Osteoblast (primary cell): Measurements from ENCODE around the gene RCSD1. TPM values are rescaled to one million over a fixed set of nuclear protein-coding genes. Genes with fewer than 3 reads are reported as not detected.

Experiments
- DNase-seq: peaks from one replicate; pipeline ENCODE4 v3.0.0; 2011; ENCODE audit warnings: low spot score, mixed read lengths; ENCODE audit not compliant: insufficient read length; ENCODE audit errors: missing footprints
- H2AFZ ChIP-seq: 2 replicates; pipeline ENCODE4 v1.6.0; 2011; ENCODE audit warnings: mild to moderate bottlenecking, low read length
- H3K27ac ChIP-seq: 2 replicates; pipeline ENCODE4 v1.5.1; 2011; ENCODE audit warnings: mild to moderate bottlenecking, low read depth, low read length, moderate library complexity
- H3K27me3 ChIP-seq: 2 replicates; pipeline ENCODE4 v1.6.0; 2012; ENCODE audit warnings: mild to moderate bottlenecking, control low read depth, inconsistent platforms, low read length, moderate library complexity; ENCODE audit not compliant: insufficient read depth
- H3K36me3 ChIP-seq: 2 replicates; pipeline ENCODE4 v1.5.1; 2011; ENCODE audit warnings: mild to moderate bottlenecking, low read length, control low read depth, moderate library complexity; ENCODE audit not compliant: insufficient read depth
- H3K4me1 ChIP-seq: 2 replicates; pipeline ENCODE4 v1.5.1; 2011; ENCODE audit warnings: mild to moderate bottlenecking, low read length, control low read depth, moderate library complexity; ENCODE audit not compliant: insufficient read depth
- H3K4me2 ChIP-seq: 2 replicates; pipeline ENCODE4 v1.6.0; 2011; ENCODE audit warnings: mild to moderate bottlenecking, low read length; ENCODE audit not compliant: insufficient read depth
- H3K4me3 ChIP-seq: fragments of 200-600 bp; sonication (generic); 3 replicates; pipeline ENCODE4 v1.5.1; 2012; ENCODE audit warnings: mild to moderate bottlenecking, low read length, inconsistent platforms; ENCODE audit not compliant: insufficient read depth
- H3K79me2 ChIP-seq: 2 replicates; pipeline ENCODE4 v1.6.0; 2012; ENCODE audit warnings: mild to moderate bottlenecking, low read length, control low read depth, inconsistent platforms; ENCODE audit not compliant: insufficient read depth
- H3K9me3 ChIP-seq: 2 replicates; pipeline ENCODE4 v1.5.1; 2011; ENCODE audit warnings: low read depth, low read length, control low read depth
- H4K20me1 ChIP-seq: 2 replicates; pipeline ENCODE4 v1.6.0; 2012; ENCODE audit warnings: mild to moderate bottlenecking, low read length, control low read depth; ENCODE audit not compliant: insufficient read depth
- CTCF ChIP-seq: IDR thresholded peaks from 2 replicates; pipeline ENCODE4 v1.5.1; 2011; ENCODE audit warnings: mild to moderate bottlenecking, low read depth, low read length, moderate library complexity; ENCODE audit errors: extremely low read depth
- total RNA-seq: library from RNA; depleted of rRNA; stranded (reverse); fragments of >200 nt; gene quantifications from 2 replicates; pipeline ENCODE4 v1.2.3, GENCODE V29; 2012

The RCSD1 gene
- total RNA-seq, 1 donor: under 0.01 TPM

GRCh38 chr1:167665469-167665868 is 35.4 kb downstream of the RCSD1 start:
- TF ChIP-seq CTCF: no peak
- H3K36me3 ChIP-seq: no peaks in the 10 kb centered on the region
- no peak overlapping the region for H3K4me2 ChIP-seq
- H3K27me3 ChIP-seq: no peaks in the 10 kb centered on the region
- peaks cover 52% of the 10 kb centered on the region for H3K4me1 ChIP-seq
- no peak overlapping the region for H3K4me3 ChIP-seq
- no peak overlapping the region for H2AFZ ChIP-seq
- DNase-seq: no peak
- H4K20me1 ChIP-seq: no peaks in the 10 kb centered on the region
- no peaks in the 10 kb centered on the region for H3K9me3 ChIP-seq
- no peaks in the 10 kb centered on the region for H3K79me2 ChIP-seq
- no peak overlapping the region for H3K27ac ChIP-seq

GRCh38 chr1:167666416-167666815 is 36.4 kb downstream of the RCSD1 start:
- H3K79me2 ChIP-seq: no peaks in the 10 kb centered on the region
- H3K4me3 ChIP-seq: no peak overlapping the region
- H2AFZ ChIP-seq: peak overlapping the region; percentile 12
- no peaks in the 10 kb centered on the region for H3K9me3 ChIP-seq
- H3K36me3 ChIP-seq: no peaks in the 10 kb centered on the region
- TF ChIP-seq CTCF: no peak
- no peaks in the 10 kb centered on the region for H4K20me1 ChIP-seq
- peak overlapping the region; percentile 18 for H3K4me2 ChIP-seq
- DNase-seq: peak; percentile 91
- H3K4me1 ChIP-seq: peaks cover 46% of the 10 kb centered on the region
- H3K27ac ChIP-seq: peak overlapping the region; percentile 56
- no peaks in the 10 kb centered on the region for H3K27me3 ChIP-seq

GRCh38 chr1:167667536-167667935 is 37.5 kb downstream of the RCSD1 start:
- Histone ChIP-seq H3K36me3 (no peaks in the 10 kb centered on the region), H3K79me2 (no peaks in the 10 kb centered on the region), H3K9me3 (no peaks in the 10 kb centered on the region), H4K20me1 (no peaks in the 10 kb centered on the region), H2AFZ (no peak overlapping the region), H3K4me3 (no peak overlapping the region), H3K4me2 (no peak overlapping the region), H3K4me1 (peaks cover 35% of the 10 kb centered on the region), H3K27ac (no peak overlapping the region), H3K27me3 (no peaks in the 10 kb centered on the region)
- TF ChIP-seq CTCF: no peak
- no peak for DNase-seq

GRCh38 chr1:167668108-167668507 is 38.1 kb downstream of the RCSD1 start:
- TF ChIP-seq CTCF: no peak
- Histone ChIP-seq H2AFZ (no peak overlapping the region), H4K20me1 (no peaks in the 10 kb centered on the region), H3K9me3 (no peaks in the 10 kb centered on the region), H3K4me1 (peaks cover 29% of the 10 kb centered on the region), H3K4me3 (no peak overlapping the region), H3K36me3 (no peaks in the 10 kb centered on the region), H3K27ac (no peak overlapping the region), H3K4me2 (no peak overlapping the region), H3K79me2 (no peaks in the 10 kb centered on the region), H3K27me3 (no peaks in the 10 kb centered on the region)
- no peak for DNase-seq
